GM10266 (cell line): Measurements from ENCODE around the gene LRP1.

ENCODE experiments used
- DNase-seq: peaks from one replicate; pipeline ENCODE4 v3.0.0; 2012; ENCODE audit errors: extremely low spot score
- CTCF ChIP-seq: IDR thresholded peaks from 2 replicates; pipeline ENCODE4 v1.5.1; 2012; ENCODE audit warnings: mild to moderate bottlenecking, low read depth; ENCODE audit not compliant: control insufficient read depth, insufficient read depth; ENCODE audit errors: missing control alignments

The LRP1 gene

GRCh38 chr12:57169046-57169795 is 40.9 kb downstream of the LRP1 start:
- no peak for DNase-seq
- no peak for TF ChIP-seq CTCF

GRCh38 chr12:57169969-57170368 is 41.7 kb downstream of the LRP1 start:
- no peak for TF ChIP-seq CTCF
- no peak for DNase-seq

- no peak for DNase-seq
- TF ChIP-seq CTCF, result no peak
These were observed 42.1 kb downstream of the LRP1 start for GRCh38 chr12:57170408-57170807.

GRCh38 chr12:57170927-57171326 is 42.6 kb downstream of the LRP1 start:
- no peak for TF ChIP-seq CTCF
- DNase-seq, result no peak

- DNase-seq, result no peak
- no peak for TF ChIP-seq CTCF
These were observed 43.4 kb downstream of the LRP1 start for GRCh38 chr12:57171668-57172067.

- DNase-seq, result no peak
These were observed 44.8 kb downstream of the LRP1 start for GRCh38 chr12:57173089-57173488.

More at GRCh38 chr12:57173089-57173488, 44.8 kb downstream of the LRP1 start:
- peak; percentile 67 for TF ChIP-seq CTCF
